CD4-positive, alpha-beta memory T cell (primary cell): Measurements from ENCODE around the gene SPIN1. TPM values are rescaled to one million over a fixed set of nuclear protein-coding genes. Genes with fewer than 3 reads are reported as not detected.

Source experiments
- CTCF ChIA-PET: fragments of 350-600 bp; sonication (Branson Sonifier 250); formaldehyde crosslinking; loops from one replicate; lab custom pipeline; 2021; ENCODE audit warnings: inconsistent platforms; ENCODE audit not compliant: partially characterized antibody; lab: Charles Lee
- POLR2A ChIA-PET: fragments of 350-600 bp; sonication (Branson Sonifier 250); formaldehyde crosslinking; loops from one replicate; lab custom pipeline; 2021; ENCODE audit not compliant: partially characterized antibody; lab: Charles Lee
- DNase-seq, 5 donors: peaks; one replicate each; pipeline versions ENCODE4 v3.0.0 to v3.0.0-alpha.2; 2020 to 2022; ENCODE audit warnings: mixed read lengths in 1 of 5
- H3K27ac ChIP-seq: one replicate; pipeline ENCODE4 v1.7.0; 2013; ENCODE audit warnings: low read depth, low read length
- H3K27me3 ChIP-seq: 2 replicates; pipeline ENCODE4 v1.7.0; 2013; ENCODE audit warnings: mild to moderate bottlenecking, low read length, moderate library complexity; ENCODE audit not compliant: insufficient read depth
- H3K36me3 ChIP-seq: 2 replicates; pipeline ENCODE4 v1.7.0; 2013; ENCODE audit warnings: mild to moderate bottlenecking, low read length, moderate library complexity; ENCODE audit not compliant: insufficient read depth
- H3K4me1 ChIP-seq: 2 replicates; pipeline ENCODE4 v1.7.0; 2013; ENCODE audit warnings: mild to moderate bottlenecking, low read length, moderate library complexity; ENCODE audit not compliant: insufficient read depth
- H3K4me3 ChIP-seq, 2 donors: one replicate each; pipeline ENCODE4 v1.7.0; 2013; ENCODE audit warnings: low read length in 2 of 2, mild to moderate bottlenecking in 1 of 2
- H3K9me3 ChIP-seq, 2 donors: one replicate each; pipeline ENCODE4 v1.7.0; 2013; ENCODE audit warnings: low read length in 2 of 2, control low read depth in 1 of 2; ENCODE audit not compliant: control insufficient read depth in 1 of 2
- H3K27ac Mint-ChIP-seq, 7 donors: one replicate each; pipeline ENCODE4 v1.8.0; 2020 to 2021; ENCODE audit warnings: mixed read lengths in 7 of 7, mild to moderate bottlenecking in 6 of 7, inconsistent platforms in 3 of 7, moderate library complexity in 3 of 7
- H3K27me3 Mint-ChIP-seq, 2 donors: one replicate each; pipeline ENCODE4 v1.8.0; 2020 to 2021; ENCODE audit warnings: mixed read lengths in 2 of 2
- H3K36me3 Mint-ChIP-seq, 2 donors: one replicate each; pipeline ENCODE4 v1.8.0; 2020 to 2021; ENCODE audit warnings: mixed read lengths in 2 of 2, inconsistent platforms in 1 of 2, mild to moderate bottlenecking in 1 of 2
- H3K4me1 Mint-ChIP-seq, 4 donors: one replicate each; pipeline ENCODE4 v1.8.0; 2020 to 2021; ENCODE audit warnings: mixed read lengths in 4 of 4, mild to moderate bottlenecking in 1 of 4
- H3K4me3 Mint-ChIP-seq, 8 donors: one replicate each; pipeline ENCODE4 v1.8.0; 2020 to 2021; ENCODE audit warnings: mixed read lengths in 8 of 8, mild to moderate bottlenecking in 7 of 8, moderate library complexity in 6 of 8, inconsistent platforms in 3 of 8
- H3K9me3 Mint-ChIP-seq, 8 donors: one replicate each; pipeline ENCODE4 v1.8.0; 2020 to 2021; ENCODE audit warnings: mixed read lengths in 8 of 8, mild to moderate bottlenecking in 5 of 8, inconsistent platforms in 3 of 8, moderate library complexity in 1 of 8
- intact Hi-C: fragments of 100-400 bp; cut with micrococcal nuclease; formaldehyde crosslinking; loops from one replicate; pipeline ENCODE4 v1.15.1; 2023
- polyA plus RNA-seq, 2 donors: library from polyadenylated mRNA; unstranded; fragments of 300-500 nt; fragmentation: Illumina TruSeq; gene quantifications; one replicate each; pipeline ENCODE4 v1.2.3, GENCODE V29; 2021
- total RNA-seq, 2 experiments: library from RNA; stranded (reverse); gene quantifications; one replicate each; pipeline ENCODE4 v1.2.3, GENCODE V29; 2021

The SPIN1 gene
- total and polyA plus RNA-seq, 4 experiments from 2014 or later = 20.3 to 39.0 (median 28.9) TPM

GRCh38 chr9:88481933-88482332, 93.7 kb downstream of the SPIN1 start:
- H3K27me3 ChIP-seq = no peaks in the 10 kb centered on the region
- no peak overlapping the region for H3K4me3 ChIP-seq
- H3K4me1 ChIP-seq = no peaks in the 10 kb centered on the region
- Mint-ChIP-seq H3K9me3 (peaks cover 0 to 3% (median 0%) of the 10 kb centered on the region in 8 donors), H3K4me1 (no peaks in the 10 kb centered on the region), H3K27me3 (no peaks in the 10 kb centered on the region), H3K27ac (no peak overlapping the region), H3K4me3 (no peak overlapping the region), H3K36me3 (peaks cover 8 to 17% of the 10 kb centered on the region in 2 donors)
- H3K36me3 ChIP-seq = no peaks in the 10 kb centered on the region
- CTCF ChIA-PET = no interaction called here
- intact Hi-C loops = no loop called here
- DNase-seq = no peak
- no peaks in the 10 kb centered on the region for H3K9me3 ChIP-seq
- POLR2A ChIA-PET = no interaction called here
- H3K27ac ChIP-seq = no peak overlapping the region

- CTCF ChIA-PET = no interaction called here
- Mint-ChIP-seq H3K4me3 (no peak overlapping the region), H3K27ac (no peak overlapping the region), H3K9me3 (peaks cover 0 to 3% (median 0%) of the 10 kb centered on the region in 8 donors), H3K27me3 (no peaks in the 10 kb centered on the region), H3K4me1 (no peaks in the 10 kb centered on the region), H3K36me3 (peaks cover 2 to 7% of the 10 kb centered on the region in 2 donors)
- H3K27me3 ChIP-seq = no peaks in the 10 kb centered on the region
- DNase-seq = no peak
- no peak overlapping the region for H3K27ac ChIP-seq
- no peaks in the 10 kb centered on the region for H3K4me1 ChIP-seq
- no peak overlapping the region for H3K4me3 ChIP-seq
- POLR2A ChIA-PET = no interaction called here
- H3K36me3 ChIP-seq = no peaks in the 10 kb centered on the region
- no peaks in the 10 kb centered on the region for H3K9me3 ChIP-seq
- intact Hi-C loops = no loop called here
Observed at GRCh38 chr9:88488166-88488565, 99.9 kb downstream of the SPIN1 start.

- no peaks in the 10 kb centered on the region for H3K9me3 Mint-ChIP-seq
- Histone ChIP-seq H3K36me3 (no peaks in the 10 kb centered on the region), H3K9me3 (no peaks in the 10 kb centered on the region), H3K27ac (no peak overlapping the region), H3K4me3 (no peak overlapping the region), H3K27me3 (no peaks in the 10 kb centered on the region), H3K4me1 (no peaks in the 10 kb centered on the region)
- no peak overlapping the region for H3K4me3 Mint-ChIP-seq
- H3K27ac Mint-ChIP-seq = no peak overlapping the region
- ChIA-PET POLR2A (no interaction called here), CTCF (no interaction called here)
- no peaks in the 10 kb centered on the region for H3K27me3 Mint-ChIP-seq
- H3K36me3 Mint-ChIP-seq = no peaks in the 10 kb centered on the region
- no peaks in the 10 kb centered on the region for H3K4me1 Mint-ChIP-seq
- intact Hi-C loops = no loop called here
- DNase-seq = no peak
Observed at GRCh38 chr9:88494983-88495721, 106.9 kb downstream of the SPIN1 start.

- H3K4me1 Mint-ChIP-seq = no peaks in the 10 kb centered on the region
- H3K4me3 Mint-ChIP-seq = no peak overlapping the region
- no peaks in the 10 kb centered on the region for H3K27me3 Mint-ChIP-seq
- CTCF ChIA-PET = no interaction called here
- Histone ChIP-seq H3K27ac (no peak overlapping the region), H3K9me3 (no peaks in the 10 kb centered on the region), H3K4me3 (no peak overlapping the region), H3K4me1 (no peaks in the 10 kb centered on the region), H3K27me3 (no peaks in the 10 kb centered on the region), H3K36me3 (no peaks in the 10 kb centered on the region)
- intact Hi-C loops = no loop called here
- POLR2A ChIA-PET = no interaction called here
- no peak overlapping the region for H3K27ac Mint-ChIP-seq
- H3K36me3 Mint-ChIP-seq = no peaks in the 10 kb centered on the region
- H3K9me3 Mint-ChIP-seq = no peaks in the 10 kb centered on the region
- DNase-seq = no peak
Observed at GRCh38 chr9:88497224-88497623, 109.0 kb downstream of the SPIN1 start.

GRCh38 chr9:88498880-88499279, 110.6 kb downstream of the SPIN1 start:
- no peaks in the 10 kb centered on the region for H3K4me1 Mint-ChIP-seq
- H3K27ac ChIP-seq = no peak overlapping the region
- H3K36me3 ChIP-seq = no peaks in the 10 kb centered on the region
- H3K4me3 ChIP-seq = no peak overlapping the region
- DNase-seq = no peak
- H3K9me3 ChIP-seq = no peaks in the 10 kb centered on the region
- no peaks in the 10 kb centered on the region for H3K4me1 ChIP-seq
- ChIA-PET POLR2A (no interaction called here), CTCF (no interaction called here)
- H3K27ac Mint-ChIP-seq = no peak overlapping the region
- H3K27me3 ChIP-seq = no peaks in the 10 kb centered on the region
- intact Hi-C loops = no loop called here
- H3K9me3 Mint-ChIP-seq = no peaks in the 10 kb centered on the region
- H3K27me3 Mint-ChIP-seq = no peaks in the 10 kb centered on the region
- H3K36me3 Mint-ChIP-seq = no peaks in the 10 kb centered on the region
- no peak overlapping the region for H3K4me3 Mint-ChIP-seq

GRCh38 chr9:88501086-88501485, 112.8 kb downstream of the SPIN1 start:
- H3K27ac Mint-ChIP-seq = no peak overlapping the region
- peaks cover 2 to 3% of the 10 kb centered on the region in 2 donors for H3K27me3 Mint-ChIP-seq
- intact Hi-C loops = no loop called here
- H3K27me3 ChIP-seq = no peaks in the 10 kb centered on the region
- no peaks in the 10 kb centered on the region for H3K36me3 ChIP-seq
- POLR2A ChIA-PET = no interaction called here
- H3K36me3 Mint-ChIP-seq = no peaks in the 10 kb centered on the region
- H3K27ac ChIP-seq = no peak overlapping the region
- H3K4me3 ChIP-seq = no peak overlapping the region
- no peaks in the 10 kb centered on the region for H3K4me1 Mint-ChIP-seq
- DNase-seq = no peak
- peaks cover 0 to 3% (median 0%) of the 10 kb centered on the region in 8 donors for H3K9me3 Mint-ChIP-seq
- no peak overlapping the region for H3K4me3 Mint-ChIP-seq
- H3K9me3 ChIP-seq = no peaks in the 10 kb centered on the region
- CTCF ChIA-PET = no interaction called here
- H3K4me1 ChIP-seq = no peaks in the 10 kb centered on the region

- H3K36me3 Mint-ChIP-seq = no peaks in the 10 kb centered on the region
- no peak for DNase-seq
- no peaks in the 10 kb centered on the region for H3K36me3 ChIP-seq
- no peaks in the 10 kb centered on the region for H3K27me3 ChIP-seq
- POLR2A ChIA-PET = no interaction called here
- H3K27ac ChIP-seq = no peak overlapping the region
- H3K9me3 Mint-ChIP-seq = peaks cover 0 to 3% (median 0%) of the 10 kb centered on the region in 8 donors
- no peaks in the 10 kb centered on the region for H3K9me3 ChIP-seq
- H3K4me3 ChIP-seq = no peak overlapping the region
- CTCF ChIA-PET = no interaction called here
- no peak overlapping the region for H3K4me3 Mint-ChIP-seq
- no peaks in the 10 kb centered on the region for H3K4me1 ChIP-seq
- no peak overlapping the region for H3K27ac Mint-ChIP-seq
- peaks cover 2 to 3% of the 10 kb centered on the region in 2 donors for H3K27me3 Mint-ChIP-seq
- no peaks in the 10 kb centered on the region for H3K4me1 Mint-ChIP-seq
- intact Hi-C loops = no loop called here
Observed at GRCh38 chr9:88502552-88503034, 114.3 kb downstream of the SPIN1 start.
